Fibroblast of villous mesenchyme (primary cell): ENCODE measurements around the gene CDHR5. TPM values are rescaled to one million over a fixed set of nuclear protein-coding genes. Genes with fewer than 3 reads are reported as not detected.
A peak's percentile ranks its signal among the peaks of the same experiment; 100 is the strongest.
"Not testable (repeated sequence)": the region's sequence is repeated elsewhere in the genome, so short reads cannot be mapped to it uniquely, and the experiment has no call there.

Source experiments
- DNase-seq: peaks from one replicate; pipeline ENCODE4 v3.0.0-alpha.2; 2010; ENCODE audit warnings: low read depth
- H3K4me3 ChIP-seq: 2 replicates; pipeline ENCODE4 v1.5.1; 2011; ENCODE audit warnings: low read depth, mild to moderate bottlenecking, low read length
- CTCF ChIP-seq: IDR thresholded peaks from 2 replicates; pipeline ENCODE4 v1.5.1; 2012; ENCODE audit warnings: low read depth, mild to moderate bottlenecking, low read length; ENCODE audit not compliant: insufficient read depth
- total RNA-seq: library from RNA; depleted of rRNA; stranded (reverse); fragments of >200 nt; gene quantifications from 2 replicates; pipeline ENCODE4 v1.2.3, GENCODE V29; 2012

CDHR5 gene
- total RNA-seq, 1 donor: not detected

GRCh38 chr11:577611-577894 lies 47.2 kb downstream of the CDHR5 start:
- no peak for DNase-seq
- no peak for TF ChIP-seq CTCF
- peak overlapping the region; percentile 75 for H3K4me3 ChIP-seq

DNA sequence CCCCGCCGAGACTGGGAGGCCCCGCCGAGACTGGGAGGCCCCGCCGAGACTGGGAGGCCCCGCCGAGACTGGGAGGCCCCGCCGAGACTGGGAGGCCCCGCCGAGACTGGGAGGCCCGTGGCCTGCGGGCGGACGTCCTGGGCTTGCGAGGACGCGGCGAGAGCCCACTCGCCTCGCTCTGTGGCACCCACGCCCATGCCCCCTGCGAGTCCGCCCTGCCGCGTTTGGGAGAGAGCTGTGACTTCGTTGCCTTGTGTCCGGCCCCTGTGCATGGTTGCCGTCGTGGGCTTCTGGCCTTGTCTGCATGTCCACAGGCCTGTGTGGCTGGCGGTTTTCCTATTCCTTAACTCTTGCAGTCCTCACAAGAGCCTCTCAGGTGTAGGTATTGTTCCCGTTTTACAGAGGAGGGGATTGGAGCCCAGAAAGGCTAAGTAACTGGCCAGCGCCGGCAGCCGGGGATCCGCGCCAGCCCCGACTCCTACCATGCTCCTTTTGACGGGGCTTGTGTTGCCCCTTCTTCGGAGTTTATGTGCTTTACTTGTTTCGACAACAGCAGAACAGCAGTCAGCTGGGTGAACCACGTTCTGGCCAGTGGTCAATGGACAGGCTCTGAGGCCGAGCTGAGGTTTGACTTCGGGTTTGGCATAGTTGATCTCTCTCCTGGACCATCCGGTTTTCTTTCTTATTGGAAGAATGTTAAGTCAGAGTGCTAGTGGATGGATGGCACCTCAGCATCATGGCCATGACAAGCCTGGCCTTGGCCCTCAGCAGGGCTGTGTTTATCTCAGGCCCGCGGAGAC lies 47.7 kb downstream of the CDHR5 start:
- peak; percentile 14 for DNase-seq
- peak overlapping the region; percentile 75 for H3K4me3 ChIP-seq
- TF ChIP-seq CTCF: no peak

DNA sequence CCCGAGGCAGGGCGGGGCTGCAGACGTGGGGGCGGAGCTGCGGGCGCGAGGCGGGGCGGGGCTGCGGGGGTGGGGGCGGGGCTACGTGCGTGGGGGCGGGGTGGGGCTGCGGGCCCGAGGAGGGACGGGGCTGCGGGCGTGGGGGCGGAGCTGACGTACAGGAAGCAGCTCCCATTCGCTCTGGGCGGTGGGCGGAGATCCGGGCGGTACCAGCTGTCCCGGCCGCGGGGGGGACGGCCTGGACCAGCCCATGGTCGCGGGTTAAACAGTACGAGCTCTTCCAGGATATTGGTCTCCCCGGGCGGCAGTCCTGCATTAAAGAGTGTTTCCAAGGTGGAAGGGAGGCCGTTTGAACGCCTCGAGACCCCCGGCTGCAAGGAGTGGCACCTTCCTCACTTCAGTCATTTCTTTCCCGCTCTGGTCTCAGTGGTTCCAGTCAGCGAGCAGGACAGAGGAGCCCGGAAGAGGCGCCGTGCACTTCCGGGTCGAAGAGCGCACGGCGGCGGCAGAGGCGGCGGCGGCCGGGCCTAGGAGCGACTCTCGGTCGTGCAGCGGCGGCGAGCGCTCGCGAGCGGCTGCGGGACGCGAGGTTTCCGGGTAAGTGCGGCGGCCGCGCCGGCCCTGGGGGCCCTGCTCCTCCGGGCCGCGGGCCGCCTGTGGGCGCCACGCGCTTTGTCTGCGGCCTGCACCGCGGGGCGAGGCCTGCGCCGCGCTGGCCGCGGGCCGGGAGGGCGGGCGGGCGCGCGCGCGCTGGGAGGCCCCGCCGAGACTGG lies 48.6 kb downstream of the CDHR5 start, which contains the start of gene PHRF1:
TSS of gene PHRF1 (plus strand) at position 475 of the 773 bp plus-strand sequence. CDS start 5,043 bp downstream, outside the sequence.
- TF ChIP-seq CTCF: no peak
- H3K4me3 ChIP-seq: peak within 1 kb of the TSS; percentile 81
- DNase-seq: peak; percentile 96

GRCh38 chr11:575313-575995 lies 49.3 kb downstream of the CDHR5 start:
- peak overlapping the region; percentile 68 for H3K4me3 ChIP-seq
- TF ChIP-seq CTCF: no peak
- no peak for DNase-seq

- peak overlapping the region; percentile 68 for H3K4me3 ChIP-seq
- no peak for DNase-seq
- no peak for TF ChIP-seq CTCF
Observed at GRCh38 chr11:574632-575312, 50.0 kb downstream of the CDHR5 start.

DNA sequence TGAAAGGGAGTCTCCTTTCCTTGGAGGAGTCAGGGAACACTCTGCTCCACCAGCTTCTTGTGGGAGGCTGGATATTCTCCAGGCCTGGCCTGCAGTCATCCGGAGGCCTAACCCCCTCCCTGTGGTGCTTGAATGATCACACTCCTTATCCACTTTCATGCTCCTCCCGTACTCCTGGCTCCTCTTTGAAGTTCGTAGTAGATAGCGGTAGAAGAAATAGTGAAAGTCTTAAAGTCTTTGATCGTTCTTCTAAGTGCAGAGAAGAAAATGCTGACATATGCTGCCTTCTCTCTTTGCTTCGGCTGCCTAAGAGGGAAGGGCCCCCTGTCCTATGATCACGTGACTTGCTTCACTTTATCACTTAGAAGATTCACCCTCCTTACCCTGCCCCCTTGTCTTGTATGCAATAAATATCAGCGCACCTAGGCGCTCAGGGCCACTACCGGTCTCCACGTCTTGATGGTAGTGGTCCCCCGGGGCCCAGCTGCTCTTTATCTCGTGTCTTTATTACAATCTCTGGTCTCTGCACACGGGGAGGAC lies 50.7 kb downstream of the CDHR5 start:
- DNase-seq, H3K4me3 ChIP-seq: not testable (repeated sequence)
